HG03378 (cell line): ENCODE results near the gene C16orf82.

Experiments
- ATAC-seq: cut with Tn5 transposase; IDR thresholded peaks from one replicate; pipeline ENCODE4 v1.9.1; 2021; ENCODE audit warnings: mild to moderate bottlenecking, moderate library complexity; ENCODE audit not compliant: unreplicated experiment

Gene C16orf82

DNA sequence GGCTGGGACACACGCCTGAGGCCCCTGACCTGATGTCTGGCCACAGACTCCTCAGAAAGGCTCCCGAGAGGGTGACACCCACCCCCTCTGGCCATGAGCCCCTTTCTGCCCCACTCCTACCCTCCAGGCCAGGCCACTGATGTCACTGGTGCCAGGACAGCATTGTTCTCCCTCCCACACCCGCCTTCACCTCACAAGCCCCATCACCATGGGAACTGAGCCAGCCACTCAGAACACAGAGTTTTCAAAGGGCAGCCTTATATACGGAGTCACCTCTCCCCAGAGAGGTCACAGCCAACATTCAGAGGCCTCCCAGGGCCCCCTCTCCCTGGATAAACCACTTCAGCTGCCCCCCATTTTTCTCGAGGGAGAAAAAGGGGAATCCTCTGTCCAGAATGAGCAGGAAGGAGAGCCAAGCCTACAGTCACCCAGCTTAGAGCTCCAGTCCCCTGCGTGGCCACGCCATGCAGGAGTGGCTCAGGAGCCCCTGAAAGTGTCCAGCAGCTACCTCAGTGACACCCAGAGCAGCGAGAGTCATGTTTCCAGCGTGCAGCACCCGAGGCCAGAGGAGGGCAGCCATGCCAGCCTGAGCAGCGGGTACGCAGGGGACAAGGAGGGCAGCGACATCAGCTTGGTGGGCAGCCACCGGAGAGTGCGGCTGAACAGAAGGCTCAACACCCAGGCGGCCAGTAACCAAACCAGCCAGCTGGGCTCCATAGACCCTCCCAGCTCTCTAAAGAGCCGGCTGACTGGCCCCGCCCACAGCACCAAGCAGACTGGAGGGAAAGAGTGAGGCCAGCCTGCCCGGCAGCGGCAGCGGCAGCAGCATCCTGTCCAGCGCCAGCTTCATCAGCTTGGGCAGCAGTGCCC lies at the start of gene C16orf82:
Gene C16orf82 (plus strand): TSS at position 260 of the 870 bp plus-strand sequence.
- ATAC-seq, result no peak

DNA sequence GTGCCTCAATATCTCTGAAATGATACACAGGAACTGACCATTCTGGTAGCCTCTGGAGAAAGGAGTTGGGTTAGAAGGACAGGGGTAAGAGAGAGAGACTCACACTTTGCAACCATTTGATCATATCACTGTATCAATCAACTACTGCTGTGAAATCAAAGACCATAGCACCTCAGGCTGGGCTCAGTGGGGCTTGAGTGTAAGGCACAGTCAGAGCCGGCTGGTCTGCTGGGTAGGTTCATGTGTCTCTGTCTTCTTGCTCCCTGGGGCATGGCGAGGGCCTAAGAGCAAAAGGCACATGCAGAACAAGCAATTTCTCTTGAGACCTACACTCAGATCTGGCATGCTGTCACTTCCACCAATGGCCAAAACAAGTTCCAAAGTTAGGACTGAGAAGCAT lies 46.7 kb upstream of the C16orf82 start:
- ATAC-seq, result no peak

DNA sequence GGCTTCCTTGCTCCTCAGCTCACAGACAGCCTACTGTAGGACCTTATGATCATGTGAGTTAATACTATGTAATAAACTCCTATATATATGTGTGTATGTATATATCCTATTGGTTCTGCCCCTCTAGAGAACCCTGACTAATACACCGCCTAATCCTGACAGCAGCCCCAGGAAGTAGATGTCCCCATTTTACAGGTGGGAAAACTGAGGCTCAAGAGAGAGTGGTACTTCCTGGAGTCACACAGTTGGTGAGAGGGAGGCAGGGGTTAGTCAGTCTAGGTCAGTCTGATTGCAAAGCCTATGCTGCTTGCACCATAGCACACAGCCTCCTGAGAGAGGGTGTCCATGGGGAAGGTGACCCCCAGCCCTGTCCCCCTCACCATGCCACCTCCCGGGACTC lies 42.7 kb upstream of the C16orf82 start:
- no peak for ATAC-seq

DNA sequence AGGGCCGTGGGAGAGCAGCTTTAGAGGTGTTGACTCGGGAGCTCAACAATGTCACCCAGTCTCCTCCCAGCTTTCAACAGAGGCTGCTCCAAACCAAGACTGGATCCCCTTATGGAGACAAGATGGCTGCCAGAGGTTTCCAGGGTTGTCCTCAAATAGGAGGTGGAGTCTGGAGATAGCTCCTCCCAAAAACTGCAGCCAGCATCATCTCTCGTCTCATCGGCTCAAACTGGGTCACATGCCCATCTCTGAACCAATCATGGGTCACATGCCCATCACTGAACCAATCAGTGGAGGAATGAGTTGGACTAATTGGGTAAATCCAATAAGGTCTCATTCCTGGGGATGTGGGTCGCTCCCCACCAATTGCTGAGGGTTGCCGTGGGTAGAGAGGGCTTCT lies 41.1 kb upstream of the C16orf82 start:
- ATAC-seq, result no peak

DNA sequence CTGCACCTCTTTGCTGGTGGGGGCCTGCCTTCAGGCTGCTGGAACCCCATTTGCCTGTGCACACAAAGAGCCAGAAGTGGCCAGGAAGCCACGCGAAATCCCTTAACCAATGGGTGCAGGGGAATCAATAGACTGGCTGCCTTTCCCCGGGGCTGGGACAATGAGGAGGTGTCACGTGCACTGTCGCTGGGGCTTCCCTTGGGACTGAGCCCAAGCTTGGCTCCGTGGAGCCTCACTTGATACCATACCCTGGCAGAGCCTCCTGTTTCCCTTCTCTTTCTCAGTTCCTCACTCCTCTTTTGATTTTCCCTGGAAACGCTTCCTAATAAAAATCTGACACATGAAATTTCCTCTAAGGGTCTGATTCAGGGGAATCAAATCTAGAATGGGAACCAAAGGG lies 38.8 kb upstream of the C16orf82 start:
- no peak for ATAC-seq

DNA sequence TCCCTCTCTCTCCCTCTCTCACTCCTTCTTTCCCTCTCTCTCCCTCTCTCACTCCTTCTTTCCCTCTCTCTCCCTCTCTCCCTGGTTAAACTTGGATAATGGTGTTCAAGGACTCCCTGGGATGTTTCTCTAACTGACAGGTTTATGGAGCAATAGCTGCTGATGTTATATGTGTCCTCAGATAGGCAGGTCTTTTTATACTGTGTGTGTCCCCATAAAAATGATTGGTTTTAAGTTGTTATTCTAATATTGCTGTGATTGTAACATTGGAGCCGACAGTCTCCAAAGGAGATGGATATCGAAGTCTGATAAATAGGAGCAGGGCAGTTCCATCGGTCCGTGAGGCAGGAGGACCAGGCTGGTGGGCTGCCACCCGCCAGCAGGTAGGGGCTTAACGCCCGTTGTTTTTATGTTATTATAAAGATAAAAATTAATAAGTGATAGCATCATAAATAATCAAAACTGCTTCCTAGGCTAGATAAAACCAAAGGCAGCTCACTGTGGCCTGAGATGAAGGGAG lies 38.1 kb upstream of the C16orf82 start:
- ATAC-seq, result no peak

DNA sequence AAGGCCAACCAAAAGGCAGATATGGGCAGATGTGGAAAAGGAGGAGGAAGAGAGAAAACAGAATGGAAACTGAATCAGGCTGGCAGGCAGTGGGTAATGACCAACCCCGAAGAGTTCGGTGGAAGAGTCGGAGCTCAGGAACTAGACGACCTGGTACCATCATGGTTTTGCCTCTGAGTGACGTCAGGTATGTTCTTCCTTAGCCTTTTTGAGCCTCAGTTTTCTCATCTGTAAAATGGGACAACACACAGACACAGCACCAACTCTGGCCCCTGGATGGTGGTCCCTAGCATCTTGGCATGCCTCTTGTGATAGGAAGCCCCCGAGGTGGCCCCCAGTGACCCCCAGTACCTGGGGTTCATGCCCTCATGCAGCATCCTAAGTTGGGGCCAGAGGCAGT lies 37.2 kb upstream of the C16orf82 start:
- ATAC-seq, result no peak

DNA sequence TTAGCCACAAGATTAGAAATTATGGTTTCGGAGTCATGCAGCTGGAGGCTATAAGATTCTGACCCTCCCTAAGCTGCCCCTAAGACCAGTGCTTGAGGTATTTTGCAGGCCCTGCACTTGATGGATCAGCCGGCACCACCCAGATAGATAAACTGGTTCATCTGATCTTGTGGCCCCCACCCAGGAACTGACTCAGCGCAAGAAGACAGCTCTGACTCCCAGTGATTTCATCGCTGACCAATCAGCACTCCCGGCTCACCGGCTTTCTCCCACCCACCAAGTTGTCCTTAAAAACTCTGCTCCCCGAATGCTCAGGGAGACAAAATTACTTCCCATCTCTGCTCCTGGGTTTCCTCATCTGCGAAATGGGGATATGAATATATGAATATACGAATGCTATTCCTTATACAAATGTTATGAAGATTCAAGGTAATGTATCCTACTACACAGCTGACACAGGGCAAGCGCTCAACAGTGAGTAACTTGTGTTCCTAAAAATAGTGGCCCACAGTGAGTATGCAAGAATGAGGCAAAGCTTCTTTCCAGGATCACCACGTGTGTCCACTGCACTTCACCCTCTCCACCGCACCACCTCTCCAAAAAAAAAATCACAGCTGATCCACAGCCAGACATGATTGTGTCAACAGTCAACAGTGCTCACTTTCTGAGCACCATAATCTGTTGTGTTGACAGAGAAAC lies 33.3 kb upstream of the C16orf82 start:
- ATAC-seq, result no peak

DNA sequence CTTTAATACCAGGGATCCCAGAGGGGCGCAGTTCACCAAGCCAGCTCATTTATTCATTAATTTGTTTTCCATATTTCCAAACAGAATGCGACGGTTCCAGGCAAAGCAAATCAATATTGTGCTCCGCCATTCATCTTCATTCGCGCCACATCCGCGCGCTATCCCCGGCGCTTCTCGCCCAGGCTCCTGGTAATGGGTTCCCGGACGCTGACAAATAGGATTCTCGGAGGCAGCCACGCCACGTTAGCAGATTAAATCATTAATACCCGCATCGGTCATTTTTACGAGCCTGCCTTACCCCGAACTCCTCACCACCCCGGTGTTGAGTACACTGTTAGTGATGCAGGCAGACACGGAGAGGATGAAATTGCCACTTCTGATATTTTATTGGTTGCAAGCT lies 26.0 kb upstream of the C16orf82 start:
- no peak for ATAC-seq

DNA sequence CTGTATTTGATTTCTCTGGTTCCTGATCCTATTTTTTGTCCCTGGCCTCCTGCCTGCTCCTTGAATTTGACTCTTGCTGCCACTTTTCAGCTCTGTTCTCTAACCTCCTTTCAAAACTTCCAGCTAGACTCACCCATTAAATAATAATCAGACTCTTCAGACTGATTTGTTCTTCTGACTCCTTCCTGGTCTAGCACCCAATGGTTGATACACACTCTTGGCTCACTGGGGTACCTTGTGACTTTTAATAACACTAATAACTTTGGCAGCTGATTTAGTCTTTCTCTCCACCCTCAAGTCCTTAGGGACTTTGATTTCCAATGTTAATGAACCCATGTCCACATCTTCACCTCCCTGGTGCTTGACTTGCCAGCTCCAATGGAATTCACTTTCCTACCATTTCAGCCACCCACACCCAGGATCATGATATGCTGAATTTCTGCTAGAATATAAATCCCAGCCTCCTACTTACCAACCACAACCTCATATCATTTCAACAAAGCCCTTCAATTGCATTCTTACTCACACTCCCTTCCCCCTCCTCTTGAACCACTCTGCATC lies 19.7 kb upstream of the C16orf82 start:
- ATAC-seq, result no peak

DNA sequence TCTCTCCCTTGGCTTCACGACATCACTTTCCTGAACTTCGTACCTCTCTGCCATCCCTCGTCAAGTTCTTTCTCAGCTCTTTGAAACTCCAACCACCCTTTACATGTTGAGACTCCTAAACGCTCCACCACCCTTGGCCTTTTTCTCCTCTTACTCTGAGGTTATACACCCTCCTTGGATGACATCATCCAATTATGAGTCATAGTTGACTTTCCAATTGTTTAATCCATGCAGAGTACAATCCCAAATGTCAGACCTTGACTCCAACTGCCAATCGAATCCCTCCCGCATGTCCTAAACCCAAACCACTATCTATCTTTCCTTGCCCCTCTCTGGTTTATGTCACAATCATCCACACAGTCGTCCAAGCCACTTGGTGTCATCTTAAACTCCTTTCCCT lies 18.4 kb upstream of the C16orf82 start:
- no peak for ATAC-seq

DNA sequence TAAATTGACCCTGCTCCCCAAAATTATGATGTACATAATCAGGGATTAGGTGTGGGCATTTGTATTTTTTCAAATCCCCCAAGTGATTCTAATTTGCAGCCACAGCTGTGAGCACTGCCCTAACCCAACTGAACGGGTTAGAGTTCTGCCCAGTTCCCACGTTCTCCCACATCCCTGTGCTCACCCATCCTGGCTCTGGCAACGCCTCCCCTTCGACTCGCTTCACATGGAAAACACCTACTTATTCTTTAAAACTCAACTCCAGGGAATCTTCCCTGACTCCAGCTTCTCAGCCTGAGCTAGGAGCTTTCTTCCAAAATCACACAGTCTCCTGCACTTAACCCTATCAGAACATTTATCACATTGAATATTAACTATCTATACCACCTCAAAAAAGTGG lies 17.6 kb upstream of the C16orf82 start:
- no peak for ATAC-seq

DNA sequence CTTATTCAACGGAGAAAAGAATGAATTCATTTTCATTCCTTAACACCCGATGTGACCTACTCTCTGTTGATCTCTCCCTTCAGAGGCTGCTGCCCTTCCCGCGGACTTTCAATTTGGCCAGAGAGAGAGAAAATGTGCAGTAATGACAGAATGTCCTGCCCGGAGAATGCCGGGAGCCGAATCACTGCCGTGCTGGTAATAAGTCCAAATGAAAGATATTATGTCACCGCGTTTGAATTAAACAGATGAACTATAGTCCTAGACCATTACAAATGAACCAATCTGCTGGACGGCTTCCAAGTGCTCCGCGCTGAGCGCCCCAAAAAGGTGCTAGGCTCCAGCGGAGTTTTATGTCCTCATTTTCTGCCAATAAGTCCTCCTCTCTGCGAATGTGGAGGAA lies 14.7 kb upstream of the C16orf82 start:
- ATAC-seq, result no peak

DNA sequence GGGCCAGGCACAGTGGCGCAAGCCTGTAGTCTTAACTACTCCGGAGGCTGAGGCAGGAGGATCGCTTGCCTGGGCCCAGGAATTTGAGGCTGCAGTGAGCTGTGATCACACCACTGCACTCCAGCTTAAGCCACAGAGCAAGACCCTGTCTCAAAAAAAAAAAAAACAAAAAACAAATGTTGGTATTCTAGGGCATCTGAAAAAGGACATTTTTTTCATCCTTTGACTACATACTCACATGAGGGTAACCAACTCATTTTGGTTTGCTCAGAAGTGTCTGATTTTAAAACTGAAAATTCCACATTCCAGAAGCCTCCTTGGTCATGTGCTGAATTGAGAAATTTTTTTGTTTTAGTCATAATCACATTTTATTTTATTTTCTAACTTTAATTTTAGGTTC lies 12.7 kb upstream of the C16orf82 start:
- ATAC-seq, result no peak

DNA sequence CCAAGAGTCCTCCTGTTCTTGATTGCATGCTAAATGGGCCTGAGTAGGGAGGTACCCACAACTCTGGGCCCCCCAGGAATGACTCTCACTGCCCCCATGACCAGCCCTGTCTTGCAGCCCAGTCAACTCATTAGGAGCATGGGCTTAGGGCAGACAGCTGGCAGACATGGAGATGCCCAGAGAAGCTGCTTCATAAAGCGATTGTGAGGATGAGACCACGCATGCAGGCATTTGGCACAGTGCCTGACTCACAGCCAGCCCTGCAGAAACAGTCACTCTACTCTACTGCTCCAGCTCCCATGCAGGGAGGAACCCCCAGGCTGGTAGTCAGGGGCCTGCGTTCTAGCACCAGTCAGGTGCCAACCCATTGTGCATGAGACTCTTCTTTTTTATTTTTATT lies 8.4 kb upstream of the C16orf82 start:
- ATAC-seq, result no peak

DNA sequence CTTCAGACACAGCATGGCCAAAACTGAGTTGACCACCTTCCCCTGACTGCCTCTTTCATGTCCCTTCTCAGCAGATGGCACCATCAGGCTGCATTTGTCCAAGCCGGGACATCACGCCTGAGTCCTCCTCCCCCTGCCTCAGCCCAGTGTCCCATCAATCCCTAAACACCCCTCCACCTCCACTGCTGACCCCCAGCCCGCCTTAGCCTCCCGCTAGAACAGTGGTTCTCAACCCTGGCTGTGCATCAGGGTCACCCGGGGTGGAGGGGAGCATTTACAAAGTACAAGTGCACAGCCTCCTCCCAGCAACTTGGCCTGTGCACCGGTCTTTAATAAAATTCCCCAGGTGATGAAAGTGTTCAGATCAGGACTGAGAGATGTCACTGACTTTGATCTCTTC lies 4.0 kb downstream of the C16orf82 start:
- no peak for ATAC-seq

DNA sequence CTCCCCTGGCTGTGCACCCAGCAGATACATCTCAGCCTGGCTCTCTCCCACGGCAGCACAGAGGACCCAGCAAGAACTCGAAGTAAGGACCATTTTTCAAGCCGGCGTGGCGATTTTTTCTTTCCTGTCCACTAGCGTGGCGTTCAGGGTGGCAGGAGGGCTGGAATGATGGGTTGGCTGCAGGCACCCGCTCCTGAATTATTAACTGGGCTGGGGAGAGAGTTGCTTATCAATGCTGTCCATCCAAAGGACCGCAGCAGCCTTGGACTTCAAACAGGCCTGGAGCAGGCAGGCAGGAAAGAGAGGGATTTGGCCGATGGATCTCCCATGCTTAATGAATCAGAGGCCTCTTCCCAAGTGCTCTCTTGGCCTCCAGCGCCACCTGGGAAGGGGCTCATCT lies 7.0 kb downstream of the C16orf82 start:
- ATAC-seq, result no peak

DNA sequence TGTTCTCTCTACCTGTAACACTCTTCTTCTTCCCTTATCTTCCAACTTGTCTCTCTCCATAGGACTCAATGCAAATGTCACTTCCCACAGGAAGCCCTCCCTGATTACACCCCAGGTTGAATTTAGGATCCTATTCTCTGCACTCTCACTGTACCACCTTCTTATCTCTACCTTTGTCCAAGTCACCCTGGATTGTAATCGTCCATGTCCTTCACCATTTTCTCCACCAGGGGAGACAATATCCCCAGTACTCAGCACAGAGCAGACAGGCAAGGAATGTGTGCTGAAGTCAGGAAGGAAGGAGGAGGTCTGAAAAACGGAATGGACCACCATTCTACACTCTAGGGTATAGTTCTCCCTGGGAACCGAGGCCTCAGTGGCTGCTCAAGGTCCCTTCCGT lies 14.2 kb downstream of the C16orf82 start:
- ATAC-seq, result no peak

DNA sequence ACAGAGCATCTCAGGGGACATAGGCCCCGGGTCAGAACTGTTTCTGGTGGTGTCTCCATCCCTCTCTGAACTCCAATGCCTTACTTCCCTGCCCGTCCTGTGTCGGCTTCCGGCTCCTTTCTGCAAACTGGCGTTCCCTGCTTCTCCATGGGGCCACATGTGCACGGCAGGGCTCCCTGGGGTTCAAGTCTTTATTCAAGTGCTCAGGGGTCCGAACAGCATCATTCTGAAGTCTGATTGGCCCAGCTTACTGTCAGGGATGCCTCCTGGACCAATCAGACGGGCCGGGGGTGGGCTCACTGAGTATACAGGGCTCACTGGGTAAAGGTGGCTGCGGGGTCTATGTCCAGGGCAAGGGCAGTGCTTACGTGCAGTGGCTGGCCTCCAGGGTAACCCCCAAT lies 17.1 kb downstream of the C16orf82 start:
- no peak for ATAC-seq

DNA sequence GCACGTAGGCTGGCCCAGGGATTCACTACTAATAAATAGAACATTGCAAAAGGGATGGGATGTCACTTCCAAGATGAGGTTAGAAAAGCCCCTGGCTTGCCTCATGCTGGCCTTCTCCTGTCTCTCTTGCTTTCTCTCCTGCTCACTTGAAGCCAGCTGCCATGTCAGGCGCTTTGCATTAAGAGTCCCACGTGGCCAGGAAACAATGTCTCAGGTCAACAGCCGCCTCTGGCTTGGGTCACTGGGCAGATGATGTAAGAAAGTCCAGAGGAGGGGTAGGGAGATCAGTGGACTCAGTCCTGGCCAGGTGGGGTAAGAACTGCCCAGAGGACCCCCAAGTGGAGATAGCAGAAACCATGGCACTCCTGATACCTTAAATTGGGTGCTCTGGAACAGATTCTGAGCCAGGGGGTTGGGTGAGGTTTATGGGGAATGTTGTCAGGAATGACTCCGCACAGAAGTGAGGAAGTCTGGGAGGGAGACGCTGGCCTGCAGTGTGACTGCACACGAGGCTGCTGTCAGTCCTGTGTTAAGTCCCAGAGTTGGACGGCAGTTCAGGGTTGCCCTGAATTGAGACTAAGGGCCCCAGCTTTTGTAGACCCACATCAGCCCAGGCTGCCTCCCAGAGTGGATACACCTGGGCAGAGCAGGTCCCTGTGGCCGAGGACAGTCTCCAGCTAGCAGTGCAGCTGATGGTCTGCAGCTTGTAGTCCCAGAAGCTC lies 17.7 kb downstream of the C16orf82 start:
- no peak for ATAC-seq

DNA sequence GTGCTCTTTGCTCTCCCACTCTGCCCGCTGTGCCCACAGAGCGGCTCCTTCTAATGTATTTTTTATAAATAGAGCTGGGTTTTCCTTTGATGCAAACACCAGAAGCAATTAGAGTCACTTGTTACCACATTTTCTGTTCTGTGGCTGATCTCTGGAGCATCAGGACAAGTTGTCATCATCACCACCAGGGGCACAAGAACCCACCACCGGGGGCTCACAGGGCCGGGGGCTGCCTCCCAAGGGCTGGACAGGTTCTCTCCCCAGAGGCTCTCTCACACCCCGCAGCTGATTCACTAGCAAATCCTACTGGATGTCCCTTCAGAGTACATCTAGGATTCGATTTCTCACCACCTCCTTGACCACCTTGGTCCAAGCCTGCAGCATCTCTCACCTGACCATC lies 18.5 kb downstream of the C16orf82 start:
- no peak for ATAC-seq
